Suprapubic skin (tissue), 3 donors: ENCODE measurements around the gene KIF13A.
"Not testable (repeated sequence)": the region's sequence is repeated elsewhere in the genome, so short reads cannot be mapped to it uniquely, and the experiment has no call there.

Source experiments
- CTCF ChIP-seq, 2 donors: fragments of 200-600 bp in 1 of 2; fragments of 450-650 bp in 1 of 2; sonication (generic) in 1 of 2; IDR thresholded peaks; one replicate each; pipeline ENCODE4 v1.5.1; 2016 to 2019; ENCODE audit warnings: antibody characterized with exemption in 2 of 2, mild to moderate bottlenecking in 1 of 2, moderate library complexity in 1 of 2
- POLR2AphosphoS5 ChIP-seq, 3 donors: sonication (generic); formaldehyde crosslinking; IDR thresholded peaks; one replicate each; pipeline ENCODE4 v1.6.1; 2017; ENCODE audit warnings: antibody characterized with exemption in 3 of 3

- TF ChIP-seq POLR2AphosphoS5, CTCF (IDR thresholded peaks at IDR 0.05): not testable (repeated sequence)
Observed at GRCh38 chr6:17744757-17745308, 242.6 kb downstream of the KIF13A start.
